Embryonic facial prominence (tissue), 1 donor: ENCODE results near the gene WNT4.
"Not testable (repeated sequence)": the region's sequence is repeated elsewhere in the genome, so short reads cannot be mapped to it uniquely, and the experiment has no call there.

Source experiments
- DNase-seq: peaks from one replicate; pipeline ENCODE4 v3.0.0-alpha.2; 2016; ENCODE audit errors: extremely low spot score

Gene WNT4

GRCh38 chr1:22108339-22109105 is 34.4 kb downstream of the WNT4 start:
- DNase-seq, result no peak

- no peak for DNase-seq
Measured at GRCh38 chr1:22107126-22107525, 35.8 kb downstream of the WNT4 start.

GRCh38 chr1:22105611-22106207 is 37.2 kb downstream of the WNT4 start:
- peak; percentile 56 for DNase-seq

GRCh38 chr1:22104865-22105437 is 37.9 kb downstream of the WNT4 start:
- no peak for DNase-seq

GRCh38 chr1:22104094-22104493 is 38.8 kb downstream of the WNT4 start:
- no peak for DNase-seq

- no peak for DNase-seq
Measured at GRCh38 chr1:22102746-22103145, 40.2 kb downstream of the WNT4 start.

- DNase-seq, result no peak
Measured at GRCh38 chr1:22101995-22102394, 40.9 kb downstream of the WNT4 start.

- DNase-seq, result no peak
Measured at GRCh38 chr1:22101199-22101598, 41.7 kb downstream of the WNT4 start.

GRCh38 chr1:22100168-22100567 is 42.7 kb downstream of the WNT4 start:
- no peak for DNase-seq

GRCh38 chr1:22098752-22099151 is 44.1 kb downstream of the WNT4 start:
- no peak for DNase-seq

GRCh38 chr1:22096463-22096862 is 46.4 kb downstream of the WNT4 start:
- DNase-seq, result no peak

- no peak for DNase-seq
Measured at GRCh38 chr1:22096036-22096435, 46.9 kb downstream of the WNT4 start.

- no peak for DNase-seq
Measured at GRCh38 chr1:22093513-22093912, 49.4 kb downstream of the WNT4 start.

- not testable (repeated sequence) for DNase-seq
Measured at GRCh38 chr1:22092026-22092768, 50.7 kb downstream of the WNT4 start.

GRCh38 chr1:22090867-22091266 is 52.0 kb downstream of the WNT4 start:
- DNase-seq, result no peak

- DNase-seq, result no peak
Measured at GRCh38 chr1:22089787-22090186, 53.1 kb downstream of the WNT4 start.

GRCh38 chr1:22089134-22089571 is 53.7 kb downstream of the WNT4 start:
- no peak for DNase-seq

- DNase-seq, result no peak
Measured at GRCh38 chr1:22088331-22088730, 54.6 kb downstream of the WNT4 start.

- DNase-seq, result no peak
Measured at GRCh38 chr1:22080191-22080590, 62.7 kb downstream of the WNT4 start.

- no peak for DNase-seq
Measured at GRCh38 chr1:22078133-22078532, 64.8 kb downstream of the WNT4 start.

- DNase-seq, result no peak
Measured at GRCh38 chr1:22077728-22078127, 65.2 kb downstream of the WNT4 start.

GRCh38 chr1:22076346-22076745 is 66.6 kb downstream of the WNT4 start:
- no peak for DNase-seq
